GM19025 (cell line): ENCODE data around the gene PHGDH.

Experiments
- ATAC-seq: cut with Tn5 transposase; IDR thresholded peaks from one replicate; pipeline ENCODE4 v1.9.1; 2021; ENCODE audit warnings: mild to moderate bottlenecking, low read depth, moderate library complexity; ENCODE audit not compliant: unreplicated experiment

Gene PHGDH

DNA sequence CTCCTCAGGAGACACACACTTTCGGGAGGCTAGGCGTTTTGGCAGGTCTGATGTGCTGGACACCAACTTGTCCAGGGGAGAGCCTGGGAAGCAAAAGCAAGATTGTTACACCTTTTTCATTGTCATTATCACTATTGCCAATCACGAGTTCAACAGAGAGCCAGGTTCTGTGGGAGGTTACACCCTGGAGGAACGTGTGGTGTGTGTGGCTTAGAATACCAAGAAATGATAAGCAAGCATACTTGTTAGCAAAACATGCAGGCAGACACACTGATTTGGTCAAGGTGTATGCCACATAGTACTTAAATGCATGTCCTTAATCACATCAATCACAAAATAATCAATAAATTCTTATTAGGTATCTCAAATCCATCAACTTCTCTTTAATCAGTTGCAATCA lies 40.9 kb downstream of the PHGDH start:
- no peak for ATAC-seq

DNA sequence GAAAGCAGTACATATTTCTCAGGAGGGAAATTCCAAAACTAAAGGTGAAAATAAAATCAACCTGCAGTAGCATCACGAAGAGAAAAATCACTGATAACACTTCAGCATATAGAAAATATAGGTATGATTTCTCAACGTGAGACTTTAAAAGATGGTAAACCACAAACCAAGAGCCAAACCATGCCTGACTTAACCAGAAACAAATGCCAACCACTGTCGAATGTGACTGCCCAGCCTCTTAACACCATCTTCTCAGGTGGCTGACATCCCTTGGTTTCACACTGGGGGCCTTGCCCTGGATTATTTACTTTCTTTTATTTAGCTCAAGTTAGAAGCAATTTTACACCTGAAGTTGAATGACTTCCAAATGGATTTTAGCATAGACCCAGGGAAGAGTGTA lies 46.9 kb downstream of the PHGDH start:
- no peak for ATAC-seq

DNA sequence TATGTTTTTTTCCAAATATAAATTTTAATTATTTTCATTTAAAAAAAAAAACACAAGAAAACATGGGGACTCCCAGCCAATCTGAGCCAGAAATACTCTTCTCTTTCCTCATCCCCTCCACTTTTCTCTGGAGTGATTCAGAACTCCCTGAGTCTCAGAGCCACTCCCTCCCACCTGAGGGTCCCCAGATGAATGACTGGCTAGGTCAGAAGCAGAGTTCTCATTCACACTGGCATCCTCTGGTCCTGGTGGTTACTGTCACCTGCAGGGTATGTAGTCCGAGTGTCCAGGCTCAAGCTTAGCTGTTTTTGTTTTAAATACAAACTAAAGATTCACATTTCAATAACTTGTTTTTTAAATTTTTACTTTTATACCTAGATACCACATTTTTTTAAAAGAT lies 50.7 kb downstream of the PHGDH start:
- ATAC-seq = no peak

DNA sequence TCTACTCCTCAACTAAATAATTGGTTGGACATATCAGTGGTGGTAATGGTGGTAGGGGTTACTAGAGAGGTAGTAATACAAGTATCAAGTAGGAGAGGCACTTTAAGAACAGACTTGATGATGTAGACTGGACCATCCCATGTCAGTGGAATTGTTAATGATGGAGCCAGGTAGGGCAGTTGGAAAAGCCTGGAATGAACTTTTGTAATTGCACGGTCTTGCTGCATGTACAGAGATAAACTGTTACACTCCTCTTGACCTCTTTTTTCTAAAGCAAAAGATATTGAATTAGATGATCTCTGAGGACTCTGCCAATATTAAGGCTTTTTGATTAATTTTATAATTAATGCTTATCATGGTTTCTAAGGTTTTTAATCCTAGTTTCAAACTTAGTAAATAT lies 51.2 kb downstream of the PHGDH start:
- no peak for ATAC-seq

DNA sequence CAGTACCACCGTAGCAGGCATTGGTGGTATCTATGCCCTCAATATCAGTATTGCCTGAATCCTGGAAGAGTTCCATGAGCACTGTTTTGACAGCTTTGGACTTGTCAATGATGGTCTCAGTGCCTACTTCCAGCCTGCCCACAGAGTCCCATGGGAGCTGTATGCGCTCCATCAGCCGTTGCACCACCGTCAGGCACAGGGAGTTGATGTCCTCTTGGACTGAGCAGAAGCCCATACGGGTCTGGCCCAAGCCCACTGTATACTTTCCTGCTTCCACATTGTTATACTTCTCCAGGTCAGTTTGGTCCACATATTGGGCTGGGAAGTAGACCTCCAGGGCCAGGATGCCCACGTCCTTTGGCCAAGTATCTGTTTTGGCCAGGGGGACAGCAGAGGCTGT lies 52.5 kb downstream of the PHGDH start:
- no peak for ATAC-seq

DNA sequence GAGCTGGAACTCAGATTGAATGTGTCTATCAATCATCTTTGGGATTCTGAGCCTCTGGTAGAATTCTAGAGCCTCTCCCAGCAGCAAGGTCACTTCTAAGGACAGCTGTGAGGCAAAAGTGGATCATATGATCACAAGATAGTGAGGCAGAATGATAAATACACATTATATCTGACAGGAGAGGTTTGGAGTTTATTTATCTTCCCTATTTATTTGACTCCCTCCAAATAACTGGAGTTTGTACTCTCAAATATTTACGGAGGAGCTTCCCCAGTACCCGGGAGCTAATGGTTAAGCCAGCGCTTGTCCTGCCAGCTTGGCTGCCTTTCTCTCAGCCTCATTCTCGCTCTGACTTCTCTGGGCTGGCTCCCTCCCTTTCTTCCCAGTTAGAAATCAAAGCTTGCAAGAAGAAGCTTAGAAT lies 54.6 kb downstream of the PHGDH start:
- ATAC-seq = no peak

DNA sequence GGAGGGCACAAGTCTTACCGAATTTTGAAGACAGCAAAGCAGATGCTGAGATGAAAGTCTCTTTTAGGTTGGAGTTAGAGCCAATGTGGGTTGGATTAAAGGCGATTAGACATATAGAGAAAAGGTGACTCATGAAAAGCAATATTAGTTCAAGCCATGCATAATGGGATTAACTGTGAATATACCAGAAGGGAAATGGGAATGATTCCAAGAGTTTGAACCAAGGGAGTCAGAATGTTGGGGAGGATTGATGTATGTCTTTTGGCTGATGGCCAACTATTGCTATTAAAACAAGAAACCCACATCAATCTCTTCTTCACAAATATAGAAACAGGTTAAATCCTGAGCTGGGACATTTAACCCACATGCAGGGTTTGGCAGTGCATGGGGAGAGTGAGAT lies 55.8 kb downstream of the PHGDH start:
- no peak for ATAC-seq

DNA sequence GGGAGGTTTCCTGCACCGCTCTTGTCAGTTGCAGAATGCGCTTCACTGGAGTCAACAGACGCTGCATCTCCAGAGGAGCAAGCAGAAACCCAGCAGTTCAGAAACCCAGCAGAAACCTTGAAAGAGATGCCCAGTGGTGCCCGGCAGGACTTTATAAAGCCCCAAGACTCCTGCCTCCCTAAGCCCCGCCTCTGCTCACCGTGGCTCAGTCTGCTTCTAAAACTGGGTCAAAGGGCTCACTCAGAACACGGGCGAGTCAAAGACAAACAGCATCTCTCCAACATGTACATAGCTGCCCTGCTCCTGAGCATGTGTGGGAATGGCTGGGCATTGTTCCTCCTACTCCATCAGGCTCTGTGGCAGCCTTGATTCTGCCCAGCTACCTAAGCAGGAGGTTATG lies 57.0 kb downstream of the PHGDH start, which contains the start of gene HMGCS2:
TSS of gene HMGCS2 (minus strand) at position 128 of the 400 bp plus-strand sequence. CDS start at position 67, 61 bp downstream.
- no peak for ATAC-seq

DNA sequence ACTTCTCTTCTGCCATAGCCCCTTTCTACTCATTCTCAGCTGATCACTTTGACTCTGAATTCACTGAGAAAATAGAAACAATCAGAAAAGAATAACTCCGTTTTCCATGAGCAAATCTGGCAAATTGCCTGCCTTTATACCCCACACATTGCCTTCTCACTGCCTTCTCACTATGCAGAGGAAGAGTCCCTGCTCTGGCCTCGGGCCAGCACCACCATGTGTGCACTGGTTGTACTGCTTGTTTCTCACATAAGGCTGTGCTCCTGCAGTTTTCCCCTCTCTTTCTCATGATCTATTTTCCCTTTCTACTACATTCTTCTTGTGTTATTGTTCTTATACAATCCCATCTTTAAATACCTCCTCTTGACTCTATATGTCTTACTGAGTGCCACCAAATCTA lies 59.3 kb downstream of the PHGDH start:
- no peak for ATAC-seq

DNA sequence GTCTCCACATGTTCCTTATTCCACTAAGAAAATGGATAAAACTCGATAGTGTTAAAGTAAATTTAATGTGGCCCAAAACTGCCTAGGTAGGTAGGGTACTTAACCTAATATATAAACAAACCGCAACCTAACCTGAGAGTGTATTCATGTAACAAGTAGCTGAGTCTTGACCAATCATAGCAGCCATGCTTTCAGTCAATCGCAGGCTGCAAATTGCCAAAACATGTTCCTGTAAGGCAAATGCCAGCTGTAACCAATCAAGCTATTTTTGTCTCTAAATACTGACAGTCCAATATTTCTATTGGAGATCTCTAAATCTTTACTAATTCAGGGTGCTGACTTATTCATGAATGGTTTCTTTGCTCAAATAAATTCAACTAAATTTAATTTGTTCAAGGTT lies 60.0 kb downstream of the PHGDH start:
- ATAC-seq = no peak

DNA sequence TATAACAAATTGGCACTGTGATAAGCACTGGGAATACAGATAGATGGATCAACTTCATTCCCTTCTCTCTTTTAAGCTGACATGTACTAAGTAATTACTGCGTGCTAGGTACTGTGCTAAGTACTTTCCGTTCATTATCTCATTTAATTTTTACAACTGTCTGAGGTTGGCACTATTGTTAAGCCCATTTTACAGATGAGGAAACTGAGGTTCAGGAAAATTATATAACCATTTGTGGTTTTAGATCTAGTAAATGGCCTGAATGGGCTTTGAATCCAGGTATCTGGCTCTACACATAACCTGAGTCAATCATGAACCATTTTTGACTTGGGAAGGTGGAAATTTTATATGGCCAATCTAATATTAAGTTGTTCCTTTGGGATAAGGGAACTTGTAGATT lies 60.6 kb downstream of the PHGDH start:
- no peak for ATAC-seq

DNA sequence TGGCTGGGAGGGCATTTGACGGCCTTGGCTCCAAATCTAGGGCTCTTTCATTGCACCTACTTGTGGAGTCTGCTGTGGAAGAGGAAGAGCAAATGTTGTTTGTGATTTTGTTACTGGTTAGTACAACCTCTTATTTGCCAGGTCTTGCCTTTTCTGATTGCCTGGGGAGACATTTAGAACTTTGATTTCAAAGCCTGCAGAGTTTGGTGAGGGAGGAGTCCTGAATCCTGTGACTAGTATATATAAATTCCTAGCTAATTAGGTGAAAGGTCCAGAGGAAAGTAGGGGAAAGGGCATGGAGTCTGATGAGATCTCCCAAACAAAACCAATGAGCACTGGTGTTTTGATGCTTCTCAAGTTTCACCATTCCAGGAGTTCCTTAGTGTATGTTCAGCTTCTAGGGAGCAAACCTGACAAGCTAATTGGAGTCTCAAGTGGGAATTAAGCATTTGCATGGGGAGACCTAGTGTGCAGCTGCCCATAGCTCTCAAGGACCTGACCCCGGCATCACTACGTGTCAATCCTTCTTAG lies 62.0 kb downstream of the PHGDH start:
- no peak for ATAC-seq

DNA sequence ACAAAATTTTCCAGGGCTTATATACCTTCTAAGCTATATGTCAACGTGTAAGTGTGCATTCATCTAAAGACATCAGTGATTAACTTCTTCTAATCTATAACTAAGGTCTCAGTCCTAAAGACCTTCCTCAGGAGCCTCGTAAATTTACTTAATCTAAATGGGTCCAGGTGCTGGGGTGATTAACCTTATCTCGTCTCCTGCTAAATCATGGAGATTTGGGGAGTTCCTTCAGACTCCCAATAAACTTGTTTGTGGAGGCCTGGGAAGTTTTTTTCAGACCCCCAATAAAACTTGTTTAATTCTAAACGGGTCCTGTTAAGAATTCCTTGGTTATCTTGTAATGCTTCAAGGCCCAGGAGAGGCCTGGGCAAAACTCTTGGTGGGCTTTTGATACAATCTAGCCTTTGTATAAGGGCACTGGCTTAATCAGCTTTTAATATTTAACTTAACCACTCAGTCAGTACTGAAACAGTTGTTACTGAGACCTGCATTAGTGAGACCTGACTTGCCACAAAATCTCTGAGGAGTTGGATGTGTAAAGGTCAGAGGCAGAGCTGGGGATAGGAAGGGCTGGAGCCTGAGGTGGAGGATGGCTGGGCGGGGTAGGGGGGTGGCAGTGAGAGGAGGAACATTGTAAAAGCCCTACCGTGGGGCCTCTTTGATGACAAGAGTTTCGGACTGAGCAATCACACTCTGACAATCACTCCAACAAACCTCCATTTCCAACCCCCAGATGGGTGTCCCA lies 63.2 kb downstream of the PHGDH start:
- no peak for ATAC-seq

DNA sequence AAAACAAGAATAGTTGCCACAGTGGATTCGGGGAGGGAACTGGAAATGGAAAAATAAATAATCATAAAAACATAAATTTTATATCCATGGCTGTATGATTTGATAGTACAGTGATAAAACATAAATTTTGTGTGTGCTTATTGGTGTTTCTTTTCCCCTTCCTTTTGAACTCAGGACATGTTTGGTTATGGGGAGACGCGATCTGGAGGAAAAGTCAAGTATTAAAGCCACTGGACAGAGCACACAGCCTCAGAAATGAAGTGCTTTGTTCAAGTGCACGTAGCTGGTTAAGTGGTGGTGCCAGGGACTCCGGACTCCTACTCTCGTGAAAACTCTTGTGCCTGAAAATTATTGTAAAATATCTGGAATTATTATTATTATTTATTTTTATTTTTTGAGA lies 66.6 kb downstream of the PHGDH start:
- no peak for ATAC-seq

DNA sequence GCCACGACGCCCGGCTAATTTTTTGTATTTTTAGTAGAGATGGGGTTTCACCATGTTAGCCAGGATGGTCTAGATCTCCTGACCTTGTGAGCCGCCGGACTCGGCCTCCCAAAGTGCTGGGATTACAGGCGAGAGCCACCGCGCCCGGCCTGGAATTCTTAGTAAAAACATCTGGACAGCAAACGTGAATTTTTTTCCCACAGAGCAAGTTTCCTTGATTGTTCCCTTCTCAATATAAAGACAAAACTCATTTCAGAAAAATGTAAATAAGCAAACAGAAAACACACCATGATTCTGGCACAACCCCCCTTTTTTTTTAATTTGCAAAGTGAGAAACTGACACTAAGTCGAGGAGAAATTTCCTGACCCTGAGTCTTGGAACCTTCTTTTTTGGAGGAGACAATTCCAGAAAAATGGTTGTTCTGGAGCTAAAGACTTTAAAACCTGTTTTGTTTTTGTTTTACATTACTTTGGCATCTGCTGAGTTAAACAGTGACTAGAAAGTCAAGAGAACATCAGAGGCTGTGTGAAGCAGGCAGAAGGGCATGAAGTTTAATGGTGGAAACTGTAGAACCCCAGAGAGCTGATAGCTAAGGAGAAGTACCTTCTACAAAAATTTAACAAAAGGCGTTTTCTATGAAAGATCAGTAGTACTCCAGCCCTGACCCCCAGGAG lies 67.3 kb downstream of the PHGDH start:
- ATAC-seq = no peak

DNA sequence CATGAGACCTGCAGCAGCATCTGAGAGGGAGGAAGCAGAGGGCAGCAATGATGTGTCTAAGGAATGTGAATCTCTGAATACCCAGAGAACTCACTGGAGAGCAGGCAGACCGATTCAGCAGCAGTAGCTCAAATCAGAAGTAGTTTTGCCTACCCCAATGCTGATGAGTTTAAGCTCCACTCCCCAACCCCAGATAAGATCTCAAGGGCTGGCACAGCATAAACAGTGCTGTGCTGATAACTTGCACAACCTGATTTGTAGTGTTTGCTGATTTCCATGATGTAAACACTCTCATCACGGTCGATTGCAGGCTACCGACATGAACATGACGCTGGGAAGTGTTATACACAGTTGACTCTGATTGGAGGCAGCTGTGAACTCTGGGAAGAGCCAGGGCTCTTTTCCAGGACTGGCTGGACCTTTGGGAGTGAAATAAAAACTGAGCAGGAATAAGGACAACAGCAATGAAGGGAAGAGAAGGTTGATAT lies 68.2 kb downstream of the PHGDH start:
- ATAC-seq = no peak

DNA sequence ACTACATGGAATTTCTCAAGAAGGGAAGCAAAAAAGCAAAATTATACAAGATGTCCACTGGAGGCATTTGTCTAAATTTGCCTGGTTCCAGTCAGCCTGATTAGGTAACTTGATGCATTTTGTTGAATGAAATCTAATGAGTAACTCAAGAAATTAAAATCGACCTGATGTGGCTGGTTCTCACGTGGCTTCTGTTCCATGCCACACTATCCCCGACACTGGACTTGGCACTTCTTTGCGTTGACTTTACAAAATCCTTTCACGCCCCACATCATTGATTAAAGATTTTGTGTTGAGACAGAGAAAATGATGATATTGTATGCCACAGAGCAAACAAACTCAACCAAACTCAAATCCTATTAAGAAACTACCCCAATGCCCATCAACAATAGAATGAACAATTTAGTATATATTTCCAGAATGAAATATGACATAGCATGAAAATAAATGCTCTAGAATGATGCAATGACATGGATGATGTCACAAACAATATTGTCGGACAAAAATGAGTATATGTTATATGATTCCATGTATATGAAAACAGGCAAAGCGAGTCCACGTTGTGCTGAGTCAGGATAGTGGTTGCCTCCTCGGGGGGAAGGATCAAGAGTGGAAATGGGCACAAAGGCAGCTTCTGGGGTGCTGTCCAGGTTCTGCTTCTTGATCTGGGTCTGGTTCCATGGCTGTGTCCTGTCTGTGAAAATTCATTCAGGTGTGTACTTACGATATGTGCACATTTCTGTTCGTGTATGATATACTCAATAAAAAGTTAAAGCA lies 69.9 kb downstream of the PHGDH start:
- ATAC-seq = no peak

DNA sequence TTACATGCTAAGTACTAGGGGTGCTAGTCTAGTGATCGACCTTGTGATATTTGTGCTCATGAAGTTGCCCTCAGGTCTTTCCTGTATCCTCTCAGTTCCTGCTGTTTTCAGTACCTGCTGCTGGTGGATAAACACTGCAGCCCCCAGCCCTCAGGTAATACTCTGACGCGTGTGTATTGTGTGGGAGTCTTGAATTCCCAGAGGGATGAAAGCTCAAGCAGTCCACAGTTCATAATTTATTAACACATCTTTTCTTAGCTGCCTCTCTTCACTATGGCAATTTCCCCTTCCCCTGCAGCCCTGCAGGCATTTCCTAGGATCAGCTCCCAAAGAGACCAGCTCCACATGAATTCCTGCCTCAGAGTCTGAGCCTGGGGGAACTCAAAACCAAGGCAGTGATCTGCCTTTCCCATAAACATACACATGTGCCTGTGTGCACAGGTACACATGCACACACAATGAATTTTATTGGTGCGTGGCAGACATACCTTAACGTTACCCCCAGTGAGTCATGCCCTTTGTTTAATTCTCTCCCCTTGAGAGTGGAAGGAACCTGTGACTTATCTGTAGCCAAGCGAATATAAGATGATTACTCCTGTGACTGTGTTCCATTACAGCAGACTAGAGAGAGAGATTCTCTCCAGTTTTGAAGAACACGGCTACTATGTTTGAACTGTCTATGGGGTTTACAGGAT lies 71.0 kb downstream of the PHGDH start:
- no peak for ATAC-seq

DNA sequence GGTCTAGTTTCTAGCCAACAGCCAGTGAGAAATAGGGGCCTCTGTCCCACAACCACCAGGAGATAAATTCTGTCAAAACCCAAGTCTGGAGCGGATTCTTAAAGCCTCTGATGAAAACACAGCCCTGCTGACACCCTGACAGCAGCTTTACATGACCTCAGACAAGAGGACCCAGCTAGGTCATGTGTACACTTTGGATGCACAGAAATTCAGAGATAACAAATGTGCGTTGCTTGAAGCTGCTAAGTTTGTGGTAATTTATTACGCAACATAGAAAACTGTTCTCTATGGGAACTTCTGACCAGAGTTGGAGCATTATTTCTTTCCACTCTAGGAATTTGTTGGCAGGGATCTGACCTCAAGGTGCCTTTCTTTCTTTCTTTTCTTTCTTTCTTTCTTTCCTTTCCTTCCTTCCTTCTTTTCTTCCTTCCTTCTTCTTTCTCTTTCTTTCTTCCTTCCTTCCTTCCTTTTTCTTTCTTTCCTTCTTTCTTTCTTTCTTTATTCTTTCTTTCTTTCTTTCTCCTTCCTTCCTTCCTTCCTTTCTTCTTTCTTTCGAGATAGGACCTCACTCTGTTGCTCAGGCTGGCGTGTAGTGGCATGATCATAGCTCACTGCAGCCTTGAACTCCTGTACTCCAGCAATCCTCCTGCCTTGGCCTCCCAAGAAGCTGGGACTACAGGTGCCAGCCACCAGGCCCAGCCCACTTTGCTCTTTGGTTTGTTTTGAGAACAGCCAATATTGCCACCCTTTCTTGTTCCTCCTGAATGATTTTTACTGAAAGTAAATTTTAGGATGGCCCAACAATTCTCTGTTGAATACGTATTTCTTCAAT lies 71.8 kb downstream of the PHGDH start:
- no peak for ATAC-seq
